GM21381 (cell line): ENCODE data around the gene PSRC1.

ENCODE experiments used
- ATAC-seq: cut with Tn5 transposase; IDR thresholded peaks from one replicate; pipeline ENCODE4 v1.9.1; 2021; ENCODE audit warnings: mild to moderate bottlenecking, moderate library complexity; ENCODE audit not compliant: unreplicated experiment

PSRC1 gene

GRCh38 chr1:109272831-109273547 lies 10.0 kb downstream of the PSRC1 start:
- ATAC-seq, result no peak

- no peak for ATAC-seq
These were observed 10.7 kb downstream of the PSRC1 start for GRCh38 chr1:109272021-109272799.

- no peak for ATAC-seq
These were observed 11.5 kb downstream of the PSRC1 start for GRCh38 chr1:109271458-109271857.

- ATAC-seq, result no peak
These were observed 12.2 kb downstream of the PSRC1 start for GRCh38 chr1:109270623-109271317.

GRCh38 chr1:109269981-109270622 lies 12.8 kb downstream of the PSRC1 start:
- no peak for ATAC-seq

- ATAC-seq, result no peak
These were observed 13.5 kb downstream of the PSRC1 start for GRCh38 chr1:109269212-109269980.

- ATAC-seq, result no peak
These were observed 14.3 kb downstream of the PSRC1 start for GRCh38 chr1:109268431-109269211.

- no peak for ATAC-seq
These were observed 15.1 kb downstream of the PSRC1 start for GRCh38 chr1:109267743-109268300.

GRCh38 chr1:109266965-109267364 lies 16.0 kb downstream of the PSRC1 start:
- no peak for ATAC-seq

GRCh38 chr1:109265741-109266330 lies 17.1 kb downstream of the PSRC1 start:
- ATAC-seq, result no peak

GRCh38 chr1:109265016-109265415 lies 17.9 kb downstream of the PSRC1 start:
- ATAC-seq, result no peak

GRCh38 chr1:109264379-109264755 lies 18.6 kb downstream of the PSRC1 start:
- ATAC-seq, result no peak

GRCh38 chr1:109263597-109264378 lies 19.2 kb downstream of the PSRC1 start:
- peak; percentile 73 for ATAC-seq

- no peak for ATAC-seq
These were observed 19.7 kb downstream of the PSRC1 start for GRCh38 chr1:109263234-109263596.

GRCh38 chr1:109262231-109263055 lies 20.5 kb downstream of the PSRC1 start:
- ATAC-seq, result no peak

GRCh38 chr1:109261578-109261977 lies 21.4 kb downstream of the PSRC1 start:
- ATAC-seq, result no peak

GRCh38 chr1:109261006-109261405 lies 21.9 kb downstream of the PSRC1 start:
- no peak for ATAC-seq
